Vagina (tissue), 2 donors: Measurements from ENCODE around the gene SAMD1. TPM values are rescaled to one million over a fixed set of nuclear protein-coding genes. Genes with fewer than 3 reads are reported as not detected.
A peak's percentile ranks its signal among the peaks of the same experiment; 100 is the strongest.

Experiments used
- DNase-seq, 2 donors: peaks; one replicate each; pipeline ENCODE4 v3.0.0-alpha.2; 2017; ENCODE audit errors: extremely low spot score in 2 of 2
- H3K27ac ChIP-seq: fragments of 200-600 bp; sonication (generic); one replicate; pipeline ENCODE4 v1.5.1; 2019
- H3K27me3 ChIP-seq: fragments of 200-600 bp; sonication (generic); one replicate; pipeline ENCODE4 v1.5.1; 2019
- H3K36me3 ChIP-seq, 2 donors: fragments of 200-600 bp; sonication (generic); one replicate each; pipeline ENCODE4 v1.5.1; 2017 to 2019
- H3K4me1 ChIP-seq: fragments of 200-600 bp; sonication (generic); one replicate; pipeline ENCODE4 v1.5.1; 2019
- H3K4me3 ChIP-seq, 2 donors: fragments of 200-600 bp; sonication (generic); 1 replicate in 1 of 2; 2 replicates in 1 of 2; pipeline ENCODE4 v1.5.1; 2016 to 2019
- H3K9me3 ChIP-seq: fragments of 200-600 bp; sonication (generic); one replicate; pipeline ENCODE4 v1.5.1; 2019
- POLR2A ChIP-seq, 2 donors: fragments of 450-650 bp; IDR thresholded peaks; one replicate each; pipeline ENCODE4 v1.6.1; 2017; ENCODE audit warnings: antibody characterized with exemption in 2 of 2, mild to moderate bottlenecking in 2 of 2, moderate library complexity in 2 of 2
- POLR2AphosphoS5 ChIP-seq, 2 donors: sonication (generic); formaldehyde crosslinking; IDR thresholded peaks; one replicate each; pipeline ENCODE4 v1.9.0; 2017; ENCODE audit warnings: antibody characterized with exemption in 2 of 2, mild to moderate bottlenecking in 2 of 2, low read depth in 1 of 2; ENCODE audit not compliant: insufficient read depth in 1 of 2
- intact Hi-C: fragments of 100-400 bp; cut with DNase I; formaldehyde crosslinking; loops from one replicate; pipeline ENCODE4 v1.15.1; 2023
- total RNA-seq: library from RNA; depleted of rRNA; stranded (reverse); fragments of >200 nt; gene quantifications from one replicate; pipeline ENCODE4 v1.2.3, GENCODE V29; 2016
- TF ChIP-seq, protein P1 (sequence below), 3 experiments: fragments of 450-650 bp in 2 of 3; fragments of 200-600 bp in 1 of 3; sonication (generic) in 1 of 3; IDR thresholded peaks; one replicate each; pipeline ENCODE4 v1.5.1; 2017 to 2019; ENCODE audit warnings: antibody characterized with exemption in 3 of 3, mild to moderate bottlenecking in 2 of 3, moderate library complexity in 2 of 3

The SAMD1 gene
- total RNA-seq, 1 donor from 2014 or later, result 6.9 TPM

DNA sequence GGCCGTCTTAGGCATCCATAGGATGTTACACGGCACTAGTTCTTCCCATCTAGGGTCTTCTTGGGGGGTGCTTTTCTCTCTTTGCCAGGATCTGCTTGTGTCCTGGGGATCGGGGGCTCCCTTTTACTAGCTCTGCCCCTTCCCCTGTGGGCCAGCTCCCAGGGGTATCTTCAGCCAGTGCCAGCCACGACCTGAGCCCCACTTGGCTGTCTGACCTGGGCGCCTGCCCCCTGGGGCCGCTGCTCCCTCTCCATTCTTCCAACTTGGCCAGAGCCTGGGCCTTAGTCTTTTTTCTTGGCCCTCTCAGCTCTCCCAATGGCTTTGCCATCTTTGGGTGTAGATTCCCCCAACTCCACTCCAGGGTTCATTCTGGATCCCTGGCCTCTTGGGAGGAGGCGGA, 23.9 kb upstream of the SAMD1 start:
- H3K36me3 ChIP-seq, result peaks cover 0 to under 1% of the 10 kb centered on the region in 2 donors
- H3K9me3 ChIP-seq, result no peaks in the 10 kb centered on the region
- DNase-seq, result no peak
- H3K27ac ChIP-seq, result peak overlapping the region; percentile 85
- no peak for TF ChIP-seq POLR2AphosphoS5 (IDR thresholded peaks at IDR 0.05; ENCODE audit: insufficient read depth in 1 of 2, low read depth in 1 of 2)
- H3K27me3 ChIP-seq, result no peaks in the 10 kb centered on the region
- H3K4me3 ChIP-seq, result no peak overlapping the region
- peaks cover 79% of the 10 kb centered on the region for H3K4me1 ChIP-seq
- intact Hi-C loops, result no loop called here

DNA sequence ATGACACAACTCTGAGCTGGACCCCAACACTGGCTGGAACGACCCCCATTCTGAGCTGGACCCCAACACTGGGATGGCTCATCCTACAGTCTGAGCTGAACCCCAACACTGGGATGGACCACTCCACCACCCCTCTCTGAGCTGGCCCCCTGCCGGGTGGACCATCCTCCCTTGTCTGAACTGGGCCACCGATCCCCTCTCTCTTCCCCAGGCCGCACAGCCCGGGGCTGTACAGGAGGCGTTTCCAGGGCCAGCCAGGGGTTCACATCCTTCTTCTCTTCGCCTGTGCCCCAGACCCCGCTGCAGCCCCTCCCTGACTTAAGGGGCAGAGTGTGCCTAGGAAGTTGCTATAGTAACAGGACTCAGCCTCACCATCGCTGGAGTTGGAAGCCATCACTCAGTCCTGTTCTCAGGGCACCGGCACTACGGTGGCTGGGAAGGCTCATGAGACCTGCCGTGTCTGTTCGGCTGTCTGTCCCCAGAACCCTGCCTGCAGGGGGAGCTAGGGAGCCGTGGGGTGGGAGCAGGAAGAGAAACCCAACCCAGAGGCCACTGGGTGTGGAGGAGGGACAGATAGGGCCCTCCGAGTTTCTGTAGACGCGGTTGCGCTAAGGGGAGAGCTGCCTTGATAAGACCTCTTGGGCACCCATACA, 23.3 kb upstream of the SAMD1 start:
- Histone ChIP-seq H3K4me1 (peaks cover 73% of the 10 kb centered on the region), H3K36me3 (peaks cover 0 to 6% of the 10 kb centered on the region in 2 donors), H3K9me3 (no peaks in the 10 kb centered on the region), H3K4me3 (no peak overlapping the region), H3K27ac (peak overlapping the region; percentile 85), H3K27me3 (no peaks in the 10 kb centered on the region)
- intact Hi-C loops, result no loop called here
- TF ChIP-seq POLR2A (IDR thresholded peaks at IDR 0.05), result no peak
- no peak for DNase-seq

DNA sequence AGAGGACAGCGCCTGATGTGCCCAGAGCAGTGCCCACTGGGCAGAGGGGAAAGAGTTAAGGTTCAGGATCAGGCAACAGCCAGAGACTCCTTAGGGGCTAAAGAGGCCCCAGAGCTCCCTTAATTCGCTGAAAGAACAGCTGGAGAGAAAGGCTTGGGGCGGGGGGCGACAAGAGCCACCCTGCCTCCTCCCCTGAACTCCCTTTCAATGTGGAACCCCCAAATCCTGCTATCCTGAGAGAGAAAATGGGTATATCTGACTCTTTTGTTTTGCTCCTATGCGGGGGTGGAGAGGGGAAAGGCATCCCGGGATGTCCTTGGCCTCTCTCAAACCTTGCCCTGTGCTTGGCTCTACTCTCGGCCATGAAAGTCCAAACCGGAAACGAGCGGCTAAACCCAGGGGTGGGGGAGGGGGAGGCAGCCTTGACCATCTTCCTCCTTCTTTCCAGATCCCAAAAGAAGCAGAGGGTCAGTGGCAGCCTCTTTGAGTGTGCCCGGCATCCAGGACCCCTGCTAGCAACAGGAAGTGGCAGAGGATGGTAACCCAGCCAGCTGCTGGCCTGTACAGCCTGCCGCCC, 22.3 kb upstream of the SAMD1 start:
- intact Hi-C loops, result no loop called here
- no peak for DNase-seq
- peak overlapping the region; percentile 17 to 32 for H3K4me3 ChIP-seq
- H3K27ac ChIP-seq, result peak overlapping the region; percentile 85
- peaks cover 69% of the 10 kb centered on the region for H3K4me1 ChIP-seq
- no peaks in the 10 kb centered on the region for H3K9me3 ChIP-seq
- H3K27me3 ChIP-seq, result no peaks in the 10 kb centered on the region
- TF ChIP-seq, protein P1, sequence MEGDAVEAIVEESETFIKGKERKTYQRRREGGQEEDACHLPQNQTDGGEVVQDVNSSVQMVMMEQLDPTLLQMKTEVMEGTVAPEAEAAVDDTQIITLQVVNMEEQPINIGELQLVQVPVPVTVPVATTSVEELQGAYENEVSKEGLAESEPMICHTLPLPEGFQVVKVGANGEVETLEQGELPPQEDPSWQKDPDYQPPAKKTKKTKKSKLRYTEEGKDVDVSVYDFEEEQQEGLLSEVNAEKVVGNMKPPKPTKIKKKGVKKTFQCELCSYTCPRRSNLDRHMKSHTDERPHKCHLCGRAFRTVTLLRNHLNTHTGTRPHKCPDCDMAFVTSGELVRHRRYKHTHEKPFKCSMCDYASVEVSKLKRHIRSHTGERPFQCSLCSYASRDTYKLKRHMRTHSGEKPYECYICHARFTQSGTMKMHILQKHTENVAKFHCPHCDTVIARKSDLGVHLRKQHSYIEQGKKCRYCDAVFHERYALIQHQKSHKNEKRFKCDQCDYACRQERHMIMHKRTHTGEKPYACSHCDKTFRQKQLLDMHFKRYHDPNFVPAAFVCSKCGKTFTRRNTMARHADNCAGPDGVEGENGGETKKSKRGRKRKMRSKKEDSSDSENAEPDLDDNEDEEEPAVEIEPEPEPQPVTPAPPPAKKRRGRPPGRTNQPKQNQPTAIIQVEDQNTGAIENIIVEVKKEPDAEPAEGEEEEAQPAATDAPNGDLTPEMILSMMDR (IDR thresholded peaks at IDR 0.05), result no peak
- no peak for TF ChIP-seq POLR2AphosphoS5 (IDR thresholded peaks at IDR 0.05; ENCODE audit: insufficient read depth in 1 of 2, low read depth in 1 of 2)
- no peak for TF ChIP-seq POLR2A (IDR thresholded peaks at IDR 0.05)
- peaks cover 0 to 6% of the 10 kb centered on the region in 2 donors for H3K36me3 ChIP-seq

DNA sequence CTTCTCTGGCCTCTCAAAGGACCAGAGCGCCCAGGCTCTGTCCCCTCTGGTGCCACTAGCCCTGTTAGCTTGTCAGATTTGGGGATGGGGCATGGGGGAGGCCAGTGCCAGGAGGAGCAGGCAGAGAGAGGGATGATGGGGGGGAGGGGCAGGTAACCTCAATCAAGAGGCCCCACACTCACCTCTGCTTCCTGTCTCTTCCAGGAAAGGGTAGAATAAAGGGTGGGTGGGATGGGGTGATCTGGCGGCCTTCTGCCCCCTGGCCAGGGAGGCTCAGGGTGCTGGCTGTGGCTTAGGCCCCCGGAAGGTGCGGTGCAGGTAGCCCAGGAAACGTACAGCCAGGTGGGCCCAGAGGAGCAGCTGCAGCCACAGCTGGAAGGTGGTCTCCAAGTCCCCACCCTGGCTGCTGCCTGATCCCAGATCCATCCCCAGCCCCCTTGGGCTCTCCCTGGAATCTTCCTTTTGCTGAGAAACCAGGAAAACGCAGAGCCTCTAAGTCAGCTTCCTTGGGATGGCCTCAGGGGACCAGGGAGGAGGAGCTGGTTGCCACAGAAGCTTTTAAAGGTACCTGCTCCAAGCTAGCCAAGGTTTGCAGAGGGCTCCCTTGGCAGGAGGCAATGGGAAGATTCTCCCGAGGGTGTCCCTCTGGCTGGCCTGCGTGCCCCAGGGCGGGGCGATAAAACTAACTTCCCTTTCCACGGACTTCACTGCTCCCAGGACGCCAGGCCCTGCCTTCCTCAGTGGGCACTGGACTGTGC, 21.7 kb upstream of the SAMD1 start:
- H3K27me3 ChIP-seq, result no peaks in the 10 kb centered on the region
- peak overlapping the region; percentile 17 to 32 for H3K4me3 ChIP-seq
- TF ChIP-seq POLR2A (IDR thresholded peaks at IDR 0.05) (no peak), POLR2AphosphoS5 (IDR thresholded peaks at IDR 0.05; ENCODE audit: insufficient read depth in 1 of 2, low read depth in 1 of 2) (no peak)
- TF ChIP-seq, protein P1 (IDR thresholded peaks at IDR 0.05), result no peak
- no peaks in the 10 kb centered on the region for H3K9me3 ChIP-seq
- DNase-seq, result no peak
- H3K36me3 ChIP-seq, result peaks cover 0 to 6% of the 10 kb centered on the region in 2 donors
- intact Hi-C loops, result no loop called here
- H3K27ac ChIP-seq, result peak overlapping the region; percentile 85
- H3K4me1 ChIP-seq, result peaks cover 75% of the 10 kb centered on the region

DNA sequence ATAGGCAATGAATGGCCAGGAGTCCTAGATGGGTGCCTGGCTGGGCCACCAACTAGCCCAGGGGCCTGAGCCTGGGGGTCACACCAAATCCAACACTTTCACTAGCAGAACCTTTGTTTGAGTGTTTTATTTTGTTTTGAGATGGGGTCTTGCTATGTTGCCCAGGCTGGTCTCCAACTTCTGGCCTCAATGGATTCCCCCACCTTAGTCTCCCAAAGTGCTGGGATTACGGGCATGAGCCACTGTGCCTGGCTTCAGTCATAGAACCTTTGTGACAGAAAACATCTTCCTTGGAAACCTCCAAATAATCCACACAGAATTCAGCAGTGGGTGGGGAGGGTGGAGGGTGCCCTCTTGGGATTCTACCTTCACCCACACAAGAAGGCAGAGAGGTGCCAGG, 20.9 kb upstream of the SAMD1 start:
- H3K9me3 ChIP-seq, result no peaks in the 10 kb centered on the region
- no peak for DNase-seq
- peaks cover 68% of the 10 kb centered on the region for H3K4me1 ChIP-seq
- H3K4me3 ChIP-seq, result no peak overlapping the region
- TF ChIP-seq POLR2A (IDR thresholded peaks at IDR 0.05), result no peak
- TF ChIP-seq, protein P1 (IDR thresholded peaks at IDR 0.05), result no peak
- no peak for TF ChIP-seq POLR2AphosphoS5 (IDR thresholded peaks at IDR 0.05; ENCODE audit: insufficient read depth in 1 of 2, low read depth in 1 of 2)
- intact Hi-C loops, result no loop called here
- H3K27me3 ChIP-seq, result no peaks in the 10 kb centered on the region
- H3K36me3 ChIP-seq, result peaks cover 0 to 10% of the 10 kb centered on the region in 2 donors
- H3K27ac ChIP-seq, result peak overlapping the region; percentile 85
